Lower lobe of right lung (tissue), 2 donors: ENCODE measurements around the gene ST6GALNAC3. TPM values are rescaled to one million over a fixed set of nuclear protein-coding genes. Genes with fewer than 3 reads are reported as not detected.

ENCODE experiments used
- ATAC-seq, 2 donors: fragments of 200-7000 bp; cut with Tn5 transposase; one replicate each; pipeline ENCODE4 v1.9.1; 2020 to 2022; ENCODE audit warnings: mild to moderate bottlenecking in 2 of 2, moderate library complexity in 2 of 2
- DNase-seq: peaks from one replicate; pipeline ENCODE4 v3.0.0-alpha.2; 2020
- H3K27ac ChIP-seq: fragments of 200-600 bp; one replicate; pipeline ENCODE4 v1.8.0; 2022
- H3K27me3 ChIP-seq: fragments of 200-600 bp; one replicate; pipeline ENCODE4 v1.8.0; 2022; ENCODE audit warnings: low read depth
- H3K36me3 ChIP-seq: fragments of 200-600 bp; one replicate; pipeline ENCODE4 v1.8.0; 2022; ENCODE audit warnings: mild to moderate bottlenecking
- H3K4me1 ChIP-seq: fragments of 200-600 bp; one replicate; pipeline ENCODE4 v1.8.0; 2022
- H3K4me3 ChIP-seq: fragments of 200-600 bp; one replicate; pipeline ENCODE4 v1.8.0; 2022; ENCODE audit warnings: mild to moderate bottlenecking
- H3K9me3 ChIP-seq: fragments of 200-600 bp; one replicate; pipeline ENCODE4 v1.8.0; 2022
- intact Hi-C: fragments of 100-400 bp; cut with DNase I; formaldehyde crosslinking; loops from one replicate; pipeline ENCODE4 v1.11.0; 2022
- total RNA-seq: library from RNA; stranded (reverse); fragmentation: NEBNext Ultra II Directional; extraction: Animal tissue kit (Norgen Biotek cat#: 25700); gene quantifications from one replicate; pipeline ENCODE4 v1.2.1, GENCODE V29; 2021
- TF ChIP-seq, protein P1 (sequence below): fragments of 200-600 bp; IDR thresholded peaks from one replicate; pipeline ENCODE4 v1.8.0; 2022; ENCODE audit warnings: antibody characterized with exemption, mild to moderate bottlenecking
- donor health status: DM: no; HTN: yes; CAD: no; lungs with severe emphysema.

Gene ST6GALNAC3
- total RNA-seq, 1 donor from 2014 or later: 8.8 TPM

DNA sequence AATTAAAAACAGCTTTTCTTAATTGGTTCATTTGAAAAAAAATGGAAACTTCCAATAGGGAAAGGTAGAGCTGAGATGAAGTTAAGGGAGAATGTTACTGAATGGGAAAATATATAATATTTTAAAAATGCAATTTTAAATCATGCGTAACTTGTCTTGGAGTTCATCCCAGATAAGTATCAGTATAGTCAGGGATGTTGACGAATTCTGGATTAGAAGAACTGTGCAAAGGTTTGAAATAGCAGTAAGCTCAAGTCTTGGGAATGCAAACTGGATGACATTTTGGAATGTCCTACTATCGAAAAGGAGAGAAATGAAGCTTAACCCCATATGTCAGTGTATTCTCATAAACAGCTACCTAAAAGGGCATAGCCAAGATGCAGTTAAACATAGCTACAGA is 4.0 kb upstream of the ST6GALNAC3 start:
- Histone ChIP-seq H3K9me3 (no peaks in the 10 kb centered on the region), H3K4me3 (no peak overlapping the region), H3K27me3 (no peaks in the 10 kb centered on the region), H3K4me1 (peaks cover 21% of the 10 kb centered on the region), H3K27ac (no peak overlapping the region), H3K36me3 (no peaks in the 10 kb centered on the region)
- DNase-seq (no peak), ATAC-seq (no peak)
- intact Hi-C loops: no loop called here
- TF ChIP-seq, protein P1, sequence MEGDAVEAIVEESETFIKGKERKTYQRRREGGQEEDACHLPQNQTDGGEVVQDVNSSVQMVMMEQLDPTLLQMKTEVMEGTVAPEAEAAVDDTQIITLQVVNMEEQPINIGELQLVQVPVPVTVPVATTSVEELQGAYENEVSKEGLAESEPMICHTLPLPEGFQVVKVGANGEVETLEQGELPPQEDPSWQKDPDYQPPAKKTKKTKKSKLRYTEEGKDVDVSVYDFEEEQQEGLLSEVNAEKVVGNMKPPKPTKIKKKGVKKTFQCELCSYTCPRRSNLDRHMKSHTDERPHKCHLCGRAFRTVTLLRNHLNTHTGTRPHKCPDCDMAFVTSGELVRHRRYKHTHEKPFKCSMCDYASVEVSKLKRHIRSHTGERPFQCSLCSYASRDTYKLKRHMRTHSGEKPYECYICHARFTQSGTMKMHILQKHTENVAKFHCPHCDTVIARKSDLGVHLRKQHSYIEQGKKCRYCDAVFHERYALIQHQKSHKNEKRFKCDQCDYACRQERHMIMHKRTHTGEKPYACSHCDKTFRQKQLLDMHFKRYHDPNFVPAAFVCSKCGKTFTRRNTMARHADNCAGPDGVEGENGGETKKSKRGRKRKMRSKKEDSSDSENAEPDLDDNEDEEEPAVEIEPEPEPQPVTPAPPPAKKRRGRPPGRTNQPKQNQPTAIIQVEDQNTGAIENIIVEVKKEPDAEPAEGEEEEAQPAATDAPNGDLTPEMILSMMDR: no peak

GRCh38 chr1:76073481-76073880 is 1.1 kb upstream of the ST6GALNAC3 start:
- ATAC-seq (no peak), DNase-seq (no peak)
- Histone ChIP-seq H3K9me3 (no peaks in the 10 kb centered on the region), H3K27ac (no peak overlapping the region), H3K36me3 (no peaks in the 10 kb centered on the region), H3K4me3 (no peak overlapping the region), H3K27me3 (no peaks in the 10 kb centered on the region), H3K4me1 (peaks cover 17% of the 10 kb centered on the region)
- TF ChIP-seq, protein P1: no peak
- intact Hi-C loops: no loop called here

DNA sequence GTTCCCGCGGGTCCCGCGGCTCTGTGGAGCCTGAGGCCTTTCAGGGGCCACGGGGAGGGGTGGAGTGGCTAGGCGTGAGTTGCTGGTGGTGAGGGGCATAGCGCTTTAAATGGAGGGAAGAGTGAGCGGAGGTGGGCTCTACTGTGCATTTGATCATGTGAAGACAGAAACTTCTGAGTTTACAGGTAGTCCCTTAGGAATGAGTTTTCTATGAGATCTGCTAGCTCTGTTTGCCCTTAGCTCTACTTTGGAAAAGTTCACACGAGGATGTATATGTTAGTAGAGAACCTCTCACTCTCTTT is 593 bp downstream of the ST6GALNAC3 start:
- H3K27ac ChIP-seq: peak overlapping the region; percentile 74
- H3K27me3 ChIP-seq: no peaks in the 10 kb centered on the region
- TF ChIP-seq, protein P1: no peak
- no peaks in the 10 kb centered on the region for H3K9me3 ChIP-seq
- H3K4me3 ChIP-seq: peak overlapping the region; percentile 66
- peaks cover 11% of the 10 kb centered on the region for H3K4me1 ChIP-seq
- ATAC-seq: no peak
- no peaks in the 10 kb centered on the region for H3K36me3 ChIP-seq
- no peak for DNase-seq
- intact Hi-C loops: no loop called here

- no peaks in the 10 kb centered on the region for H3K36me3 ChIP-seq
- H3K9me3 ChIP-seq: no peaks in the 10 kb centered on the region
- TF ChIP-seq, protein P1: no peak
- DNase-seq: no peak
- intact Hi-C loops: no loop called here
- no peaks in the 10 kb centered on the region for H3K27me3 ChIP-seq
- H3K4me3 ChIP-seq: peak overlapping the region; percentile 66
- peak; percentile 38 to 39 for ATAC-seq
- H3K4me1 ChIP-seq: peaks cover 11% of the 10 kb centered on the region
- H3K27ac ChIP-seq: peak overlapping the region; percentile 74
These were observed 1.3 kb downstream of the ST6GALNAC3 start for GRCh38 chr1:76075877-76076276.

- TF ChIP-seq, protein P1: no peak
- DNase-seq (no peak), ATAC-seq (no peak)
- Histone ChIP-seq H3K9me3 (no peaks in the 10 kb centered on the region), H3K27ac (no peak overlapping the region), H3K4me3 (no peak overlapping the region), H3K36me3 (no peaks in the 10 kb centered on the region), H3K27me3 (no peaks in the 10 kb centered on the region), H3K4me1 (no peaks in the 10 kb centered on the region)
- intact Hi-C loops: no loop called here
These were observed 5.1 kb downstream of the ST6GALNAC3 start for GRCh38 chr1:76079475-76080227.
